HG03520 (cell line): Measurements from ENCODE around the gene CFAP141.
A peak's percentile ranks its signal among the peaks of the same experiment; 100 is the strongest.

ENCODE experiments used
- ATAC-seq: cut with Tn5 transposase; IDR thresholded peaks from one replicate; pipeline ENCODE4 v1.9.1; 2021; ENCODE audit warnings: mild to moderate bottlenecking, moderate library complexity; ENCODE audit not compliant: unreplicated experiment

Gene CFAP141

GRCh38 chr1:154174654-154175053, 31.5 kb downstream of the CFAP141 start:
- no peak for ATAC-seq

GRCh38 chr1:154171880-154172279, 34.3 kb downstream of the CFAP141 start:
- no peak for ATAC-seq

- no peak for ATAC-seq
These were observed 34.9 kb downstream of the CFAP141 start for GRCh38 chr1:154171223-154171583.

- ATAC-seq, result no peak
These were observed 35.4 kb downstream of the CFAP141 start for GRCh38 chr1:154170547-154171222.

GRCh38 chr1:154167461-154167860, 38.7 kb downstream of the CFAP141 start:
- ATAC-seq, result no peak

GRCh38 chr1:154166207-154166606, 39.9 kb downstream of the CFAP141 start:
- no peak for ATAC-seq

GRCh38 chr1:154159554-154159953, 46.6 kb downstream of the CFAP141 start:
- no peak for ATAC-seq

- ATAC-seq, result no peak
These were observed 47.6 kb downstream of the CFAP141 start for GRCh38 chr1:154158307-154159125.

GRCh38 chr1:154157520-154158306, 48.4 kb downstream of the CFAP141 start:
- peak; percentile 69 for ATAC-seq

- no peak for ATAC-seq
These were observed 50.9 kb downstream of the CFAP141 start for GRCh38 chr1:154155251-154155650.

GRCh38 chr1:154154534-154155191, 51.5 kb downstream of the CFAP141 start, which contains the start of gene NUP210L:
TSS of gene NUP210L (minus strand) at chr1:154155073.
- ATAC-seq, result no peak

GRCh38 chr1:154154053-154154452, 52.1 kb downstream of the CFAP141 start:
- ATAC-seq, result no peak

GRCh38 chr1:154151311-154151710, 54.8 kb downstream of the CFAP141 start:
- ATAC-seq, result no peak
